Activated CD8-positive, alpha-beta memory T cell treated with anti-CD3 and anti-CD28 coated beads for 24 hours (primary cell): Measurements from ENCODE around the gene POU2F1.
"Not testable (repeated sequence)": the region's sequence is repeated elsewhere in the genome, so short reads cannot be mapped to it uniquely, and the experiment has no call there.

Source experiments
- DNase-seq: peaks from one replicate; pipeline ENCODE4 v3.0.0-alpha.2; 2020

The POU2F1 gene

DNA sequence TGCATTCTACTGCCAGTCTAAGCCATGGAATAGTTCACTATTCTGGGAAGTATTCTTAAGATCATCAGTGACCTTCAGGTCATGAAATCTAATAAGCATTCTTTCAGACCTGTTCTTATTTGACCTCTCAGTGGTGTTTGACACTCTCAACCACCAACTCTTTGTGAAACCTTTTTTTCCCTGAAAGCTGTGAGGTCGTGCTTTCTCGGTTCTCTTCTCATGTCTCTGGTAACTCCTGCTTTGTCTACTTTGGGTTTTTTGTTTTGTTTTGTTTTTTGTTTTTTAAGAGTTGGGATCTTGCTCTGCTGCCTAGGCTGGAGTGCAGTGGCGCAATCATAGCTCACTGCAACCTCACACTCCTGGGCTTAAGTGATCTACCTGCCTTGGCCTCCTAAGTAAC, 56.3 kb downstream of the POU2F1 start:
- no peak for DNase-seq

DNA sequence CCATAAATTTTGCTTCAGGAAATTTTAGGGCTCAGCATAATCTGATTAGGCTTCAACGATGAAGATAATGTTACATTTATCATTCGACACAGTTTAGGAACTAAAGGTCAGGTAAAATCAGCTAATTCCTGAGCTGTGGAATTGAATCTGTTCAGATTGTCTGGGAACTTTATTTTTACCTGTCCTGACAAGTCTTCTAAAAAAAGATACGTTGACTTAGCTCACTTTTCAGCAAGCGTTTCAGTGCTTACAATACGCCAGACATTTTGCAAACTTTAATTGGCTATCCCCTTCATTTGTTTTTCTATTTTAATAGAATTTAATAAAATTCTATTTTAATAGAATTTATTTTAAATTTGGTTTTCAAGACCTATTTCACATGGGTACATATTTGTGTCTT, 57.8 kb downstream of the POU2F1 start:
- no peak for DNase-seq

DNA sequence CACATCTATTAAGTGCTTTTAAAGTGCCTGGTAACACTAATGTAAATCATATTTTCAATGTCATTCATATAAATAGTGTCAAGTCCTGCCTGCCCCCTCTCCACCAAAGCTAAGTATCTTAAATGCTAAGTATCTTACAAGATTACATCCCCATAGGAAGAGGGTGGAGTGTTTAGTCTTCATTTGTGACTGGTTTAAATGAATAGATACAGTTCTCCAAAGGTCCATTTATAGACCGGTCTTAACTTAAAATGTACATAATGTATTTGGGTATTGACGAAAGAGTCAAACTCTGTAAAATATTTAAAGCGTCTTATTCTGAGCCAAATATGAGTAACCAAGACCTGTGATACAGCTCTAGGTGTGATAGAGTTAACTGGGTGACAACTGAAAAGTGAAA, 60.2 kb downstream of the POU2F1 start:
- no peak for DNase-seq

DNA sequence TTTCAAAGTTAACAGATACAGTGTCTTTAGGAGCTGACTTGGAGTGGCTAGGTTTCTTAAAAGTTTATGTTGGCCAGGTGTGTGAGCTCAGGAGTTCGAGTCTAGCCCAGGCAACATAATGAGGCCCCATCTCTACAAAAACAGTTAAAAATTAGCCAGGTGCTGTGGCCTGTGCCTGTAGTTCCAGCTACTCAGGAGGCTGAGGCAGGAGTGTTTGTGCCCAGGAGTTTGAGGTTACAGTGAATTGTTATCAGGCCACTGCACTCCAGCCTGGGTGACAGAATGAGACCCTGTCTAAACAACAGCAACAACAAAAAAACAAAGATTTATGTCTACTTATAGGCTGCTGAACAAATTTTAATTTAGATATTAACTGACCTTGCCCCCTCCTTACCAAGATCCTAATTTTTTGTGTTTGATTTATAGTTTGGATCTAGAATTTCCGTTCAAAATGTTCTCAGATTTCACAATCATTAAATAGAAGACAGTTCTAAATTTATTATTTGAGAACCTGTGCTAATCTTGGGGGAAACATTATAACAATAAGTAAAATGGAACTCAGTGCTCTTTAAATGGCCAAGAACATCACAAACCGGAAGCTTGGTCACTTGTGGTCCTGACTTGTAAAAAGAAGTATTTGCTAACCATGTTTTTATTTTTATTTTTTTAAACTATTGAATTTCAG, 67.8 kb downstream of the POU2F1 start:
- no peak for DNase-seq

DNA sequence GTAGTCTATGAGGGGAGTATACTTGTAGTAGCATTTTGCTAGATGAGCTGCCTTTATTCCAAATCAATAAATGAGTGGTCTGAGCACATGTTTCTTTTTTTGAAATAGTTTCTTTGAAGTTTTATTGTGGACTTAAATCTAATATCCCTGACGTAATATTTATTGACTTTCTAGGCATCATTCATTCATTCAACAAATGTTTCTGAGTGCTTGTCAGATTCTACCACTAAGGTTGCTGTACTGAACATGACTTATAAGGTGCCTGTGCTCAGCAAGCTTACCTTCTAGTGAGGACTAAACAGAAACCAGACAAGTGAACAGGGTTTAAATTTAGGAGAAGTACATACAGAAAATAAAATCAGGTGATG, 68.4 kb downstream of the POU2F1 start:
- DNase-seq = no peak

DNA sequence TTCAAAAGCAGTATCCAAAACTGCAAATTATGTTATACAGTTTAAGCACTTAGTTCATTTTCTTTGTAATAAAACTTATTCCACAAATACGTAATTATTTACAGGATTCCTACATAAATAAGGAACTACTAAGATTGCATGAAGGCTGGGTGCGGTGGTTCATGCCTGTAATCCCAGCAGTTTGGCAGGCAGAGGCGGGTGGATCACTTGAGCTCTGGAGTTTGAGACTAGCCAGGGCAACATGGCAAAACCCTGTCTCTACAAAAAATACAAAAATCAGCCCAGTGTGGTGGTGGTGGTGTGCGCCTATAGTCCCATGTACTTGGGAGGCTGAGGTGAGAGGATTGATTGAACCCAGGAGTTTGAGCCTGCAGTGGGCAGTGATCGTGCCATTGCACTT, 69.3 kb downstream of the POU2F1 start:
- DNase-seq = no peak

DNA sequence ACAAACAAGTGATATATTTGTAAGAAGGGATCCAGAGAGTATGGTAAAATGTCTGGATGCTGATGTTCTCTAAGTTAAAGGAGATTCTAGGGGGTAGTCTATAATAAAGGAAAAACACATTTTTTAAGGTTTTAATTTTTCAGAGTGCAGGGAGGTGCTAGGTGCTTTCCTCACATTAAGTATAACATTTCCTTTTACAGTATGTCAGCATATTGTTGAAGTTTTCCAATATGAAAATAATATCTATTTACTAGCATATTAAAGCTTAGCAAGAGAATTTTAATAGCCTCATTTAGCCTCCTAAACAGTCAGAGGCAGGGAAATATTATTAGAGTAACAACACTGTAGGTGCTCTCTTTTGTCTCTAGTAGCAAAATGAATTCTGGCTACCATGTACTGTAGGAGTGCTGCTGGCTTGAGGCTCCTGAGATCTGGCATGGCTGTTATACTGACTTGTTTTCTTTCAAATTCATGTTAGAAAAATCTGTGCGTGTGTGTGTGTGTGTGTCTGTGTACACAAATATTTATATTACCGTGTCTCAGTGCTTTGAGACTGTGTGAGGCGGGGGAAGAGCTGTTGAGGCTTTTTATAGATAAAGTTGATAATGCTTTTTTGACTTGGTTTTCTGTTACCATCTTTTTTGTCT, 71.0 kb downstream of the POU2F1 start:
- DNase-seq = no peak

DNA sequence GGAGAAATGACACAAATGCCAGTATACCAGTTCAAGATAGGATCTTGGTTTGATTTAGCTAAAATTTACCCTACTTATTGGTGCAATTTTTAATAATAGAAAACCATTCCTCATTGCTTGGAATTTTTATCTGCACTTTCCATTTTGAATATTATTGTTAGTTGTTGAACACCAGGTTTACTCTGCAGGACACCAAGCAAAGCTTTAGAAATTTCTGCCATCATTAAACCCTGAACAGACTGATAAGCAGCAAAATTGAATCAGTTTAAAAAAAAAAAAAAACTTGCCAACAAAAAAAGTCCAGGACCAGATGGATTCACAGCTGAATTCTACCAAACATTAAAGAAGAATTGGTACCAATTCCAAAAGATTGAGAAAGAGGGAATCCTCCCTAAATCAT, 71.5 kb downstream of the POU2F1 start:
- no peak for DNase-seq

DNA sequence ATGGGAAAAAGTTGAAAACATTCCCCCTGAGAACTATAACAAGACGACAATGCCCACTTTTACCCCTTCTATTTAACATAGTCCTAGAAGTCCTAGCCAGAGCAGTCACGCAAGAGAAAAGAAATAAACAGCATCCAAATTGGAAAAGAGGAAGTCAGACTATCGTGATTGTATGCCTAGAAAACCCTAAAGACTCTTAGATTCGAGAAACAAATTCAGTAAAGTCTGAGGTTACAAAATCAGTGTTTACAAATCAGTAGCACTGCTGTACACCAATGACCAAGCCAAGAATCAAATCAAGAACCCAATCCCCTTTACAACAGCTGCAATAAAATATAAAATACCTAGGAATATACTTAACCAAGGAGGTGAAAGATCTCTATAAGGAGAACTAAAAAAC, 72.4 kb downstream of the POU2F1 start:
- DNase-seq = no peak

DNA sequence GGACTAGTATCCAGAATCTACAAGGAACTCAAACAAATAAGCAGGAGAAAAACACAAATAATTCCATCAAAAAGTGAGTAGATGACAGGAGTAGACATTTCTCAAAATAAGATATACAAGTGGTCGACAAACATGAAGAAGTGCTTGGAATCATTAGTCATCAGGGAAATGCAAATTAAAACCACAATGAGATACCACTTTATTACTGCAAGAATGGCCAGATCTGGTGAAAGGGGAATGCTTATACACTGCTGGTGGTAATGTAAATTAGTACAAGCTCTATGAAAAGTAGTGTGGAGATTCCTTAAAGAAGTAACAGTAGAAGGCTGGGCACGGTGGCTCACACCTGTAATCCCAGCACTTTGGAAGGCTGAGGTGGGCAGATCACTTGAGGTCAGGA, 73.8 kb downstream of the POU2F1 start:
- DNase-seq = no peak

DNA sequence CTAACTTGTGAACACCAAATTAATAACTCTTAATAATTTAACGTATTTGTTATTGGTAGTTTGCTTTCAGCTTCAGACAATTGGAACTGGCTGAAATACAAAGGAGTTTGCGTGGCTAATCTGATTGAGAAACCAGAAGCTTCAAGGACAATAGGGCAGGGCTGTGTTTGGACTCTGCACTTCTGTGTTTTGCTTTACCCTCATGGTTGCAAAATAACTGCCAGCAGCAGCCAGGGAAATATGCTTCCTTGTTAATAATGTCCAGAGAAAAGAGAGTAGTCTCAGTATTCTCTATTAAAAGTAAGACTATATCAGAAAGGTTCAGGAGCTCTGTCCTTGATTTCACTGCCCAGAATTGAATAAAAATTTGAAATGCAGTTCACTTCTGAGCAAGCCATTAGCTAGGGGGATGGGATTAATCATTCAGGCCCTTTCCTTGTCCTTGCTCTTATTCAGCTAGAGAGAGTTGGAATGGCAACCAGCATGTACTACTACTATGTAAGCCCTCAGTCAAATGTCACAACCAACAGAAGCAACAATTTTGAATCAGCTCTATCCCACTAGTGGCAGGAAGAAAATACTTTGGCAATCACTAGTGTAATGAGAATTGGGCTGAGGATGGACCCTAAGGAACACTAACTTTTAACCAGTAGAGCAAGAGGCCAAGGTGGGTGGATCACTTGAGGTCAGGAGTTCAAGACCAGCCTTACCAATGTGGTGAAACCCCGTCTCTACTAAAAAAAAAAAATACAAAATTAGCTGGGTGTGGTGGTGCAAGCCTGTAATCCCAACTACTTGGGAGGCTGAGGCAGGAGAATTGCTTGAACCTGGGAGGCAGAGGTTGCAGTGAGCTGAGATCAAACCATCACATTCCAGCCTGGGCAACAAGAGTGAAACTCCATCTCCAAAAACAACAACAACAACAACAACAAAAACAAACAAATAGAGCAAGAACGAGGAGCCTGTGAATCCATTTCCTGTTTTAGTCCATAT, 76.8 kb downstream of the POU2F1 start:
- DNase-seq = no peak

DNA sequence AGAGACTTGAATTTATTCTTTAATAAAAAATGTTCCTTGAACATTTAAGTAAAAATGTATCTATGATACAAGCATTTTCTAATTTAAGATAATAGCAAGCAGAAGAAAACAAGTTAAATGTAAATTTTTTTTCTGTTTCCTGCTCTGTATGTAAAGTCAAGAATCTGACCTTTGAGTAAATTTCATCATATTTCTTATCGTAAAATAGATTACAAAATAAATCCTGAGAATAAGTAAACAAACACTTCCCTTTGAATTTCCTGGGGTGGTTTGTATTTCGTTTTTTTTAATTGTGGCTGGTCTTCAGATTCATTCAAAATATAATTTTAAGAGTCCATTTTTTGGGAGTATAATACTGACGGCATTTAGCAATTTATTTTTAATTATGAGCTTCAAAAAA, 77.6 kb downstream of the POU2F1 start:
- DNase-seq = no peak

DNA sequence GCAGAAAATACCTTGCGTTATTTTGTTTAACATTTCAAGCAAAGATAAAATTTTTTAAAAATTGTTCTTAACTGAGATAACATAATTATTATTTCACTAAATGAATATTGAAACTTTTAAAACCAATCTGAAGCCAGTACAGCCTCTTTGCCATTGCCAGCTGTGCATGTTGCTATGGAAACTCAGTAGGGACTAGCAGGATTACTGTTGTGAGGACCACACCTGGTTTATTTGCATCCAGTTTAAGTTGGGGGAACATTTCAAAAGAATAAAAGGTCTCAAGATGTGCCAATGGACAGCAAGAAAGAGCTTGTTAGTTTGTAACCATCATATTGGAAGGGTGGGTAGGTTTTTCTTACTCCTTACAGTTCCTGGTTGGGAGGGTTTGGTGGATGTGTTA, 80.7 kb downstream of the POU2F1 start:
- no peak for DNase-seq

DNA sequence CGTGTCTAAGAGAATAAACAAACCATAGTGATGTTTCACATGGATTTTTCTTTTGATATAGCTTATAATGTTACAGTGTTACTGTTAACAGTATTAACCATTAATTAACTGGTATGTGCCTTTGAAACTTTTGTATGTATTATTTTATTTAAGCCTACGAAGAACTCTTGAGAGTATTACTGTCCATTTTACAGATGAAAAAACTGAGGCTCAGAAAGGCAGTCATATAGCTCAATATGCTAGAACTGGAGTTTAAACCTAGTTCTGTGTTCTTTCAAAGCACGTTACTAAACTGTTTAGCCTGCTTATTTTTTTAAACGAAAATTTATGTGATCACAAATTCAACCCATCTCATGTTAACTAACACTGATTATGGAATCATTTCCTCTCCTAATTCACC, 83.5 kb downstream of the POU2F1 start:
- no peak for DNase-seq

DNA sequence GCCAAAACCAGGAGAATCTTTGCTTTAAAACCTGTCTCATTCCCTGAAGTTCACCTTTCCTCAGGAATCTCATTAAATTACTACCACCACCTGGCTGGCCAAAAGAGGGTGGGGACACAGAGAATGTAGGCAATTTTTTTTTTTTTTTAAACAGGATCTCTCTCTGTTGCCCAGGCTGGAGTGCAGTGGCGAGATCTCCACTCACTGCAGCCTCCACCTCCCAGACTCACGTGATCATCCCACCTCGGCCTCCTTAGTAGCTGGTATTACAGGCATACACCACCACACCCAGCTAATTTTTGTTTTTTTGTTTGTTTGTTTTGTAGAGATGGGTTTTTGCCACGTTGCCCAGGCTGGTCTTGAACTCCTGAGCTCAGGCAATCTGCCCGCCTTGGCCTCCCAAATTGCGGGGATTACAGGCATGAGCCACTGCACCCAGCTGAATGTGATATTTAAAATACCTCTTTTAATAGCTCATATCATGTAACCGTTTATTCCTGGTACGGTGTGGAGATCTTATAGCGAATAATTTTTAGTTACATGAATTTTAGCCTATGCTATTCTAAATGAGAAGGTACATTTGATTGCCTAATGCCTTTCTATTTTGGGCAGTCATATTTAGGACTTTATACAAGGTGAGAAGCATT, 84.5 kb downstream of the POU2F1 start:
- no peak for DNase-seq

DNA sequence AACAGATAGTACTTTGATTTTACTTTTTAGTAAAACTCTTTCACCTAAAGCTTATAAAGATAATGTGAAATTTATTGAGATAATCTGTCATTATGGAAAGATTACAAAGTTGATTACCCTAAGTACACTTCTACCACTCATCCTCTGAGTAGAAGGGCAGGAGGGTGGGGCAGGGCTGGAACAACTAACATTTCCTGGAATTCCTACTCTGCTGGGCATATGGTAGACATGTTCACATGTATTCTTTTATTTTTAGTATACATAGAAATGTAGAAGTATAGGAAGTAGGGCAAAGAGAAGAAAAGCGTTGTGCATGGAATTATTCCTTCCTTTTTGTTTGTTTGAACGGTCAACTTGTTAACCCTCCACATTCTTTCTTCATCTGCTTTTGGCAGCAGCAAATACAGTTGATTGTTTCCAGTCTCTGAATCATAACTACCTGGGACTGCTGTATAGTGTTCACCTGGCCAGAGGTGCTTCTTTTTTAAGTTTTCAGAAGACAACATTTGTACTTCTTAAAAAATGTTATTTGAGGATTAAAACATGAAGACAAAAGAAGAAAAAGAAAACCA, 85.1 kb downstream of the POU2F1 start:
- no peak for DNase-seq

DNA sequence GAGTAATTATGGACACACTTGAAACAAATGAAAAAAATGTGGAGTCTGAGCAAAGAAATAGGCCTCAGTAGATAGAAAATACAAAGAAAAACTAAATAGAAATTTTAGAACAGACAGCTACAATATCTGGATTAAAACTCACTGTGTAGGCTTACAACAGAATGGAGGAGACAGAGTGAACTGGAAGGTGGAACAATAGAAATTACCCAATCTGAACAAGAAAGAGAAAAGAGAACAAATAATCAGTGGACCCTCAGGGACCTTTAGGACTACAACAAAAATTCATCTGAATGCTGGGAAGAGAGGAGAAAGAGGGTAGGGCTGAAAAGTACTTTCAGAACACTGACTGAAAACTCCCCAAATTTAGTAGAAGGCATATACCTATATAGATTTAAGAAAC, 90.0 kb downstream of the POU2F1 start:
- DNase-seq = no peak

DNA sequence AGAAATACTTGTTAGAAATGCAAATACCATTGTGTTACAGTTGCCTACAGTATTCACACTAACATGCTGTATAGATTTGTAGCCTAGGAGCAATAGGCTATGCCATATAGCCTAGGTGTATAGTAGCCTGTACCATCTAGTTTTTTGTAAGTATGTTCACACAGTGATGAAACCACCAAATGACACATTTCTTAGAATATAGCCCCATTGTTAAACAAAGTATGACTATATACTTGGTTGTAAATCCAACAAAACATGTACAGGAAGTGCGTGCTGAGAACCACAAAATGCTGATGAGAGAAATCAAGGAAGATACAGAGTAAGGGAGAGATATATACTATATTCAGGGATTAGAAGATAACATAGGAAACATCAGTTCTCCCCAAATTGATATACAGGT, 92.2 kb downstream of the POU2F1 start:
- DNase-seq = no peak

DNA sequence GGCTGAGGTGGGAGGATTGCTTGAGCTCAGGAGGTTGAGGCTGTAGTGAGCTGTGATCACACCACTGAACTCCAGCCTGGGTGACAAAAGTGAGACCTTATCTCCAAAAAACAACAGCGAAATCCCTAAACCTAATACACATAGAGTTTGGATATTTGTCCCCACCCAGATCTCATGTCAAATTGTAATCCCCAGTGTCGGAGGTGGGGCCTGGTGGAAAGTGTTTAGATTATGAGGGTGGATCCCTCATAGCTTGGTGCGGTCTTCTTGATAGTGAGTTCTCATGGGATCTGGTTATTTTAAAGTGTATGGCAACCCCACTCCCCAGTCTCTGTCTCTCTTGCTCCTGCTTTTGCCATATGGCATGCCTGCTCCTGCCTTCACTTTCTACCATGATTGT, 94.0 kb downstream of the POU2F1 start:
- no peak for DNase-seq

DNA sequence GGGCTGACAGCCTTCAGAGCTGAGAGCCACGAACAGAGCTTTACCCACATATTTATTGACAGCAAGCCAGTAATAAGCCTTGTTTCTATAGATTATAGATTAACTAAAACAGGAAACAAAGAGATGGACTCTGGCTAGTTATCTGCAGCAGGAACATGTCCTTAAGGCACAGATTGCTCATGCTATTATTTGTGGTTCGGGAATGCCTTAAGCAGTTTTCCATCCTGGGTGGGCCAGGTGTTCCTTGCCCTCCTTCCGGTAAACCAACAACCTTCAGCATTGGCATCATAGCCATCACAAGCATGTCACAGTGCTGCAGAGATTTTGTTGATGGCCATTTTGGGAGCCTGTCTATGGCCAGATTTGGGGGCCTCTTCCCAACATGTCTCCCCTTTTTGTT, 96.8 kb downstream of the POU2F1 start:
- DNase-seq = no peak

DNA sequence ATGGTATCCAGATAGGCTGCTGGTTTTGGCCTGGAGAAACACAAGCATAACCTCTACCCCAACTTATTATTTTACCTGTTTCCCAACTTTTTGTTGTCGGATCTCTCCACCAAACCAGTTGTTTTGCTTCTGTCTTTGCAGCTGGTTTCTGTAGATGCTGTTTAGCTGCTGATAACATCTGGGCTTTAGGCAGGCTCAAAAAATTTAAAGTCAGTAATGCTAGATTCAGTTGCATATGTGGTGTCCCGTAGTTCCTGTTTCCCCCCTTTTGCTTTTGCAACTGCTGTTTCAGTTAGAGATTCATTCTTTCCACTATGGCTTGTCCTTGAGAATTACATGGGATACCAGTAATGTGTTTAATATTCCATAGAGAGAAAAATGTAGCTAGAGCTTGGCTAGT, 98.5 kb downstream of the POU2F1 start:
- not testable (repeated sequence) for DNase-seq

DNA sequence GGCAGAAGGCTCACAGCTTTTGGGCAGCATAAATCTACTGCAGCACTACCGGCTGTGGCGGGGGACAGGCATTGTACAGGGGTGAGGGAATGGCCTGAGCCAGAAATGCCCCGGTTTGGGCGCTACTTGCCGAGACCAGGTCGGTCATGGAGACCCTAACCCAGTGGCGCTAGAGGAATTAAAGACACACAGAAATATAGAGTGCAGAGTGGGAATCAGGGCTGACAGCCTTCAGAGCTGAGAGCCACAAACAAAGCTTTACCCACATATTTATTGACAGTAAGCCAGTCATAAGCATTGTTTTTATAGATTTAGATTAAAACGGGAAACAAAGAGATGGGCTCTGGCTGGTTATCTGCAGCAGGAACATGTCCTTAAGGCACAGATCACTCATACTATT, 101.8 kb downstream of the POU2F1 start:
- no peak for DNase-seq

DNA sequence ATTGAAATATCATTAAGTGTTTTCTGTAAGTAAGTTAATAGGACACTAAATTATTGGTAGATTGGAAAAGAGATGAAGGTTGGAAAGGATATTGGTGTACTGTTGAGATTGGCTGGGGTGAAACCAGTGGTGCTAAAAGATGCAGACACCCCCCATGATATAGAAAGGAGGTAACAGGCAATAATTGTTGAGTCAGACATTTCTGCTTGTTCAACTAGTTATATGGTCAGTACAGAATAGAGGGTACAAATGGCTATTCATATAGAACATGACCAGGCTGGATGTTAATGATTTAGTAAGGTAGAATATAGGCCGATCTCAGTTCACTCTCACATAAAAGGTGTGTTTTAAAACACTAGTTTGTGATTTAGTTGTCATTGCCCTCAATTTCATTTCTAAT, 104.5 kb downstream of the POU2F1 start:
- DNase-seq = no peak
